ENCODE data around the gene TM4SF4. TPM values are rescaled to one million over a fixed set of nuclear protein-coding genes. Genes with fewer than 3 reads are reported as not detected.

The TM4SF4 gene
- total RNA-seq, 1 donor from 2014 or later, result not detected

DNA sequence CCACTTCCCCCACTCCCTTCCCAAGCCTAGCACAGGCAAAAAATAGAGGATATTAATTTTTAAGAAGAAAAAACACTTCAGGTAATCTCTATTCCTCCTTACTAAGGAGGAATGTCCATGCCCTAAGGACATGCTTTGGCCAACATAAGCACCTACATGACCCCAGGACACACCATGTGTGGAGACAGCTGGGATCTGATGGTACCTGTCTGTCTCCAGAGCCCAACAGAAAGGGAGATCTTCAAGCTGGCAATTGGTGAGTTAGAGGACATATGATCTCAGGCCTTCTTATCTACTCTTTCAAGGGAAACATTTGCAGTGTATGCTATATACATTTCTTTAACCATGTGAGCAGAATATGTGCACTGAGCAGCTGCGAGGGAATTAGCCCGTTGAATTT is 7.0 kb downstream of the TM4SF4 start:
- DNase-seq (ENCODE audit: low spot score), result no peak

GRCh38 chr3:149486726-149487125 is 12.2 kb downstream of the TM4SF4 start:
- DNase-seq (ENCODE audit: low spot score), result no peak

DNA sequence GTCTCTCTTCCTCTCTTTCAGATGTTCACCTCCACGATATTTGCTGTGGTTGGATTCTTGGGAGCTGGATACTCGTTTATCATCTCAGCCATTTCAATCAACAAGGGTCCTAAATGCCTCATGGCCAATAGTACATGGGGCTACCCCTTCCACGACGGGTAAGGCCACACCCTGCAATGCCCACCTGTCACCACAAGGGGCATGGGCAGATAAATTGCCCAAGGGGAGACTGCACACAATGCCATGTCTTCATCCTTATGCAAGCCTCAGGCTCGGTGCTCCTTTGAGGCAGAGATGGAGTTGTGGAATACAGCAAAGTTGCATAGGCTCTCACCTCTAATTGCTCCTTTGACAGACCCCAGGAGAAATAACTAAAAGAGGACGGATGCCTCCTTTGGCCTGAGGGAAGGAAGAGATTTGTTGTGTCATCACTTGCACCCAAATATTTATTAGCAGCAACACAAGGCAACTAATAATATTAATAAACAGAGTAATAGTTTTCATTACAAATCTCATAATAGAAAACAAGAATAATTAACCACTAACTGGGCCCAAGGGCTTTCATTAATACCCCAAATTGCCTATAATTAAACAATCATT is 13.2 kb downstream of the TM4SF4 start:
- no peak for DNase-seq (ENCODE audit: low spot score)

DNA sequence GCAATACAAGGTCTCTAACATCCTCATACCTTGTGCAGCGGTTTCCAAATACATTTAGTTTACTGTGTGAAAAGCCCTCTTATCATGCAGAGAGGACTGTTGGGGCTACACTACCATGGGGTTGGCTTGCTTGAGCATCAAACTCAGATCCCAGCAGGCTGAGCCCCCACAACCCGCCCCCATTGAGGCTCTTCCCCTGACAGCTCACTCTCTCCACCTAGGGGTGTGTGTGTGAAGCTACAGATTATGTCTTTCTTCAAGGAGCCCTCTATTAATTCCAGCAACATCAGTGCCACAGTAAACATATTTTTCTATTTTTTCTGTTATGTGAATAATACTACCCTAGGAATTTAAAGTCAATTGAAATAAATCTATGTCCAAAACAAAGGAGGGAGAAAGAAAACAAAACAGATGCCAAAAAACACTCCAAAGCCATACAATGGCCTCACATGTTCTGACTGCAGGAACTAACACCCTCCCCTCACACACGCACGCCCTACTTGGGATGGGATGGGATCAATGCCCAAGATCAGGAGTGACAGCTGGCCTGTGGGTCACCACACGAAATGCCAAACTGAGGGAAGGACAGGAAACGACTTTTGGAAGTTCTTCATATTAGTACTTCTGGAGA is 14.7 kb downstream of the TM4SF4 start:
- no peak for DNase-seq (ENCODE audit: low spot score)

DNA sequence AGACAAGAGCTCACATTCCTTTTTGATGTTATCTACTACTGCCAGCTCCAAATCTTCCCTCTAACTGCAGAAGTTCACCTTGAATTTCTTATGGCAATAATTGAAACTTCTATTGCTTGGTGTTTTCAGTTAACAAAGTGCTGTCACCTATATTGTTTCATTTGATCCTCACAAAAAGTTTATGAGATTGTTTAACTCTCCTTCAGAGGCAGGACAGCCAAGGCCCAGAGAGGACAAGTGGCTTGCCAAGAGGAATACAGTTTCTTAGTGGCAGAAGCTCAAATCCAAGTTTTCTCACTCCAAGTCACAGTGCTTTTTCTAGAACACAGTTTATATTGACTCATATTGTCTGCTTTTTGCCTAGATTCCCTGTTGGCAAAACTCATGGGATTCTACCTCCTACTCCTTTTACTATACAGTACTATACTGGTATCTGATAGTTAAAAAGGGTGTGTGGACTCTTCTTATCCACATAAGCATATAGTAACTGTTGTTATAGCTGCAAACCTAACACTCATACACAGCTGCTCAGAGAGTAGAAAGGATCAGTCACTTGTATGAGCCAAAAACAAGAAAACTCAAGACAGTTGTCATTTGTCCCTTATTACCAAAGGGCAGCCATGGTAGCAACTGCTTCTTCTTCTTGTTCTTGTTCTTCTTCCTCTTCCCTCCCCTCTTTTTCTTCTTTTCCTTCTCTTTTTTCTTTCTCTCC is 15.9 kb downstream of the TM4SF4 start:
- no peak for DNase-seq (ENCODE audit: low spot score)

DNA sequence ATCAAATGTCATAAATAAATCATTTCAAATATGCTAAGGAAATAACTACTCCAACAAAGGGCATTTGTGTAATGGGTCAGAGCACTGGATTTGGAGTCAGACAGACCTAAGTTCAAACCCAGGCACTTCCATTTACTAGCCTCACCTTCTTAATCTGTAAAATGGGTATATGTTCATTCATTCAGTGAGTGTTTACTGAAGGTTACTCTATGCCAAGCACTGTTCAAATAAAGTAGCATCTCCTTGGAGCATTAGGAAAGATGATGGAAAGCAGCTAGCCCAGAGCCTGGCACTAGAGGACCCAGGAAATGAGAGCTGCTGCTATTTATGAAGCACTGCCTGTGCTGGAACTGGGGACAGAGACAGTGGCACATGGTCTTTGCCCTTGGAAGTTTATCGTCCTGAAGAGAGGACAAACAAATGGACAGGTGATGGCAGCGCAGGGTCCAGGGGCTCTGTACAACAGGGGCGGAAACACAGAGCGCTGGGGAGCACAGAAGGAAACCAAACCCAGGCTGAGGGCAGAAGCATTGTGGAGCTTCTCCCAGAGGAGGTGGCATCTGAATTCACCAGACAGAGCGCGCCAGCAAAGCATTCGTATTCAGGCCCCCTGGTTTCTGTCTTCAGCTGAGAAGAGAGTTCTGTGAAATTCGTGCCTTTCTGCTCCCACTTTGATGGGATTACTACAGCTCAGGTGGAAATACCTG is 19.0 kb downstream of the TM4SF4 start:
- DNase-seq (ENCODE audit: low spot score), result no peak

GRCh38 chr3:149494022-149494758 is 19.7 kb downstream of the TM4SF4 start:
- DNase-seq (ENCODE audit: low spot score), result peak; percentile 67

DNA sequence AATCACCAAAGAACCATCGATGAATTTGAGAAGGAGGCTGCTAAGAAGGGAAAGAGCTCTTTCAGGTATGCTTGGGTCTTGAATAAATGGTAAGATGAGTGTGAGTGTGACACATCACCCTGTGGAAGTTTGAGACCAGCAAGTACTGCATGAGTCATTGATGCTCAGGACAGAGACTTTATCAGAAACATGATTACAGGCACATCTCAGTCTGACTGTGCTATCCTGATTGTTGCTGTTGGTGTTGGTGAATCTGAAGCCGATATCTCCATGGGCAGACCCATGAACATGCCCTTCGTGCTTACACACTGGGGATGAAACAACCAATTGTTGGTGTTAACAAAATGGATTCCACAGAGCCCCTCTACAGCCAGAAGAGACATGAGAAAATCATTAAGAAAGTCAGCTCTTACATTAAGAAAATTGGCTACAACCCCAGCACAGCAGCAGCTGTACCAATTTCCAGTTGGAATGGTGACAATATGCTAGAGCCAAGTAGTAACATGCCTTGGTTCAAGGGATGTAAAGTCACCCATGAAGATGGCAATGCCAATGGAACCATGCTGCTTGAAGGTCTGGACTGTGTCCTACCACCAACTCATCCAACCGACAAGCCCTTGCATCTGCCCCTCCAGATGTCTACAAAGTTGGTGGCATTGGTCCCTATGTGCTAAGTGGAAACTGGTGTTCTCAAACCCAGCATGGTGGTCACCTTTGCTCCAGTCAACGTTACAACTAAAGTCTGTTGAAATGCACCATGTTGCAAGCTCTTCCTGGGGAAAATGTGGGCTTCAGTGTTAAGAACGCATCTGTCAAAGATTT is 20.5 kb downstream of the TM4SF4 start:
- no peak for DNase-seq (ENCODE audit: low spot score)

GRCh38 chr3:149495581-149496125 is 21.2 kb downstream of the TM4SF4 start:
- no peak for DNase-seq (ENCODE audit: low spot score)

DNA sequence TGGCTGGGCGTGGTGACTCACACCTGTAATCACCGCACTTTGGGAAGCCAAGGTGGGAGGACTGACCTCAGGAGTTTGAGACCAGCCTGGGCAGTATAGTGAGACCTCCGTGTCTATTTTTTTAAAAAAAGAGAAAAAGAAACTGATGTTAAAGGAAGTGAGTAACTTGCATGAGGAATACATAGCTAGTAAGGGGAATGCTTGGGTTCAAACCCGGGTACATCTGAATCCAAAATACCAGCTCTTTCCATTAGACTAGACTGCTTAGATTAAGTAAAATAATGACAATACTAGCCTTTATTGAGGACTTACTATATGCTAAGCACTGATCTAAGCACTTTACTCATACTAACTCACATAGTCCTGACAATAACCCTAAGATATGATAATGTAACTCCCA is 22.4 kb downstream of the TM4SF4 start:
- DNase-seq (ENCODE audit: low spot score), result no peak

DNA sequence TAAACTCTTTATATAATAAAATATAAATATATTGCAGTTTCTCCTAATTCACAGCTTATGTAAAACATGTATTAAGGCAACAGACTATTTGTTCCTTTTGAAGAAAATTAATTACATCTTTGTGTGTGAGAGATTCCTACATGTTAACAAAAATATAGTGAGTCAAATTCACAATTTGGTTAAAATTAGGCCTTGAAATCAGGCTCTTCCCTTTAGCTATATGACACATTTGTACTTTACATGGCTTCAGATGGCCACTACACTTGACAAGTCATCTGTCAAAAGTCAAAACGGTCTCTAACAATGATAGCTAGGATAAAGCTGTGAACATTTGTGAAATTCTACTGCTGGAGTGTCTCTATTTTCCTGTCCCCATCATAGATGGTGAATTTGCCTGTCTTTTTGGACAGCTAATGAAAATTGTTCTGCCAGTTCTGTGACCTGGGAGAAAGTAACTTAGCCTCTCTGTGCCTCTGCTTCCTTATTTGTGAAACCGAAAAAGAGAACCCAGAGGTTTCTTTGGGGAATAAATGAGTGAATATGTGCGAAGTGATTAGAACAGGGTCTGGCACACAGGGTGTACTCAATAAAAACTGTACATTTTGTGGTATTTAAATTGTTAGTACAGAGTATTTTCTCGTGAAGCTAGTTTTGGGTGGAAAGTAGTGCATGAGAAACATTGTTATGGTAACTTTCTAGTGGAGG is 23.6 kb downstream of the TM4SF4 start:
- DNase-seq (ENCODE audit: low spot score), result no peak

- no peak for DNase-seq (ENCODE audit: low spot score)
Measured at GRCh38 chr3:149501524-149501923, 27.0 kb downstream of the TM4SF4 start.

- DNase-seq (ENCODE audit: low spot score), result no peak
Measured at GRCh38 chr3:149502438-149502837, 27.9 kb downstream of the TM4SF4 start.

GRCh38 chr3:149506540-149506939 is 32.0 kb downstream of the TM4SF4 start:
- DNase-seq (ENCODE audit: low spot score), result no peak

GRCh38 chr3:149506965-149507364 is 32.5 kb downstream of the TM4SF4 start:
- DNase-seq (ENCODE audit: low spot score), result no peak

DNA sequence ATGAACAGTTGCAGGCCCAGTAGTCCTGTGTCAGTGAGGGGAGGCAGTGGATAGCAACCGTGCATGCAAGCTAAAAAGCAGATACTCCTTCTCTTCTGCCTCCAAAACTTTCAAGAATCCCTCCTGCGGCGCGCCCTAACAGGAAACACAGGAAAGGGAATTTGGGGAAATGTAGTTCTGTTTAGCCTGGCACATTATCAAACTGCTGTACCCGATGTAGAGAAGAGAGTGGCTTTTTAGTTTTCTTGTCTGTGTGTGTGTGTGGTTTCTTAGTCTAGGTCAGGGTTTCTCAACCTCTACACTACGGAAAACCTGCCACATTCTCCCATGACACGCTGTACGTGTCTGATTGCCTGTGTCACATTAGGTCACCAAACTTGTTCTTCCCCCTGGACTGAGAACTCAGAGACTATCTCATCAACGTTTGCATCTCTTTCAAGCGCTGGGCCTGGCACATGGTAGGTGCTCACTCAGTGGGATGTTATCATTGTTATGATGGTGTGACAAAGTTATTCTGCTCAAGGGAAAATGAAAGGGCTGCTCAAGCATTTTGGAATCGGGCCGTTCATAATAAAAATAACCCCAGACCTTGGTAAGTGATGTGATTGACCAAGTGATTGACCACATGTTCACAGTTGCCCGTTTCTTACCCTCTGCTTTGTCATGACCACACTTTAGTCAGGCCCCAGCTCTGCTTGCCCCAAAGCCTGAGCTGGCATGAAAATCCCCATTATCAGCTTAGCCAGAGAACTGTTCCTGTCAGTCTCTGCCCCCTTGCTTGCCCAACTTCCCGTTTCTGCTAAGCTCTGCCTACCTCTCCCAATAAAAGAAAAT is 33.2 kb downstream of the TM4SF4 start:
- no peak for DNase-seq (ENCODE audit: low spot score)

DNA sequence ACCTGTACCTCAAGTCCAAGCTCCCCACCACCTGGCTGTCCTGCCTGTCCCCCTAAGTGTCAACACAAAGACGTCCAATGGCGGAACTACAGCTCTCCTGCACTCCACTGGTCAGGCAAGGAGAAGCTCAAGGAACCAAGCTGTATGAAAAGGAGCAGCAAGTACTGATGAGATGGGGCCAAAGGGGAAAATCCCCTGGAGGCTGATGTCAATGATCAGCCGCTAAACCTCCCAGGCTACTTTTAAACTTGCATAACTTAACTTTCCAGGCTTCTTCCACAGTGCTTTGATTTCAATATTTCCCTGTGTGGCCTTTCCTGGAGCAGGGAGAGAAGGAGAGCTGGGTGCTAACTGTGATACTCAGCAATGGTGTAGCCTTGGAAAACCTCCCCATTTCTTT is 35.0 kb downstream of the TM4SF4 start:
- no peak for DNase-seq (ENCODE audit: low spot score)

- no peak for DNase-seq (ENCODE audit: low spot score)
Measured at GRCh38 chr3:149510480-149510879, 36.0 kb downstream of the TM4SF4 start.

GRCh38 chr3:149511040-149511626 is 36.6 kb downstream of the TM4SF4 start:
- DNase-seq (ENCODE audit: low spot score), result no peak
